H1 (cell line): ENCODE data around the gene PDS5A. TPM values are rescaled to one million over a fixed set of nuclear protein-coding genes. Genes with fewer than 3 reads are reported as not detected.

Experiments used
- ATF3 ChIP-seq: IDR thresholded peaks from 2 replicates; pipeline ENCODE4 v1.6.1; 2011; ENCODE audit warnings: low read depth, mild to moderate bottlenecking, low read length; ENCODE audit not compliant: insufficient read depth
- CHD7 ChIP-seq: fragments of 300-600 bp; sonication (generic); IDR thresholded peaks from 2 replicates; pipeline ENCODE4 v1.7.1; 2012; ENCODE audit warnings: low read length, moderate library complexity, mild to moderate bottlenecking, inconsistent platforms; ENCODE audit not compliant: insufficient replicate concordance
- NRF1 ChIP-seq: IDR thresholded peaks from 2 replicates; pipeline ENCODE4 v1.6.1; 2011; ENCODE audit warnings: mild to moderate bottlenecking, low read depth, low read length, improper control_type of control experiment
- SP2 ChIP-seq: IDR thresholded peaks from 2 replicates; pipeline ENCODE4 v1.6.1; 2012; ENCODE audit warnings: mild to moderate bottlenecking, low read length, inconsistent platforms
- USF2 ChIP-seq: IDR thresholded peaks from 2 replicates; pipeline ENCODE4 v1.6.1; 2011; ENCODE audit warnings: low read length, improper control_type of control experiment
- polyA plus RNA-seq, 7 experiments: library from polyadenylated mRNA; depleted of rRNA in 3 of 7; stranded (reverse) in 5 of 7; unstranded in 2 of 7; fragments of >200 nt in 5 of 7; fragments of 200-250 nt in 2 of 7; gene quantifications; 1 replicate in 5 of 7; 2 replicates in 1 of 7; 4 replicates in 1 of 7; pipeline versions ENCODE4 v1.2.1 to v1.2.3, GENCODE V29; 2011 to 2013; ENCODE audit warnings: missing spikeins in 2 of 7, mixed read lengths in 2 of 7
- total RNA-seq: library from RNA; stranded (reverse); fragmentation: NEBNext Ultra II Directional; extraction: Animal tissue kit (Norgen Biotek cat#: 25700); gene quantifications from 2 replicates; pipeline ENCODE4 v1.2.1, GENCODE V29; 2021

PDS5A gene
- total and polyA plus RNA-seq, 2 of the 8 experiments (the other 6 are each of a cell fraction or from before 2014, with no cell fraction given): 15.5 to 76.6 TPM

GRCh38 chr4:39932776-39933402 lies 44.8 kb downstream of the PDS5A start (continued):
- no peak for TF ChIP-seq ATF3
- TF ChIP-seq CHD7: no peak
- no peak for TF ChIP-seq NRF1
- no peak for TF ChIP-seq SP2
- TF ChIP-seq USF2: no peak
